Astrocyte (in vitro differentiated cells and primary cell): ENCODE results near the gene LINGO4.

Experiments
- CTCF ChIP-seq: IDR thresholded peaks from 2 replicates; pipeline ENCODE4 v1.5.1; 2011; ENCODE audit warnings: low read depth, mild to moderate bottlenecking, inconsistent platforms, low read length, moderate library complexity; ENCODE audit not compliant: insufficient read depth
- EZH2 ChIP-seq: IDR thresholded peaks from 2 replicates; pipeline ENCODE4 v1.6.1; 2012; ENCODE audit warnings: mild to moderate bottlenecking, low read length, inconsistent platforms; ENCODE audit not compliant: insufficient read depth

GRCh38 chr1:151815716-151816327, 10.6 kb upstream of the LINGO4 start:
- TF ChIP-seq EZH2: no peak
- TF ChIP-seq CTCF: no peak
